COLO829 (cell line): ENCODE measurements around the gene EIF4A3.
A peak's percentile ranks its signal among the peaks of the same experiment; 100 is the strongest.
"Not testable (repeated sequence)": the region's sequence is repeated elsewhere in the genome, so short reads cannot be mapped to it uniquely, and the experiment has no call there.

Source experiments
- DNase-seq: peaks from one replicate; pipeline ENCODE4 v3.0.0; 2012; ENCODE audit warnings: low spot score

Gene EIF4A3

DNA sequence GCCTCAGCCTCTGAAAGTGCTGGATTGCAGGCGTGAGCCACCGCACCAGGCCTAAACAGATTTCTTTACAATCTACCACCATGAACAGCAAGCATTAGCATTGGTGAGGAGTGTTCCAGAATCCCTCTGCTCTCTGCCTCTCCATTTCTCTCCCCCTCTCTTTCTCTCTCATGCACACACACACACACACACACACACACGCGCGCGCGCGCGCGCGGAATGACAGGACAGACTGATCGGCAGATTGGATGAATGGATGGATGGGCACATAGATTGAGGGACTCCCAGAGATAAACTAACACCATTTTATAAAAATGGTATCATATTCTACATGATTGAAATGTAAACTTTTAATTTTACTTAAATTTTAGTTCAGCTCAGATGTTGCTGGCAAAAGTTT is 26.2 kb upstream of the EIF4A3 start:
- DNase-seq: no peak

DNA sequence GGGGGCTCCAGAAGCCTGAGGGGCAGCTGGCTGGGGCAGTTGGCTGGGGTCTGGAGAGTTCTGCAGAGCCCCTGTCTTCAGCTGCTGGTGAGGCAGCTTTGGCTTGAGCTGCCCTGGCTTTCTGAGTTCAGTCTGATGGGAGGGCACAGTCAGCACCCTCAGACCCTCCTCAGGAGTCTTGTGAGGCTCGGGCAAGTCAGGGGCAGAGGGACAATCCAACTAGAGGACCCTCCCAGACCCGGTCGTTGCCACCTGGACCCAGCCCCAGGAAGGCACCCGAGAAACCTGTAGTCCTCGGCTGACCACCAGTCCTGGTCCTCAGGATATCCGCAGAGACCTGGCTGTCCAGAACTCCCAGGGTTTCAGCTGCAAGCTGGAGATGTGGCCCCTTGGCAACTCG is 24.8 kb upstream of the EIF4A3 start:
- DNase-seq: no peak

DNA sequence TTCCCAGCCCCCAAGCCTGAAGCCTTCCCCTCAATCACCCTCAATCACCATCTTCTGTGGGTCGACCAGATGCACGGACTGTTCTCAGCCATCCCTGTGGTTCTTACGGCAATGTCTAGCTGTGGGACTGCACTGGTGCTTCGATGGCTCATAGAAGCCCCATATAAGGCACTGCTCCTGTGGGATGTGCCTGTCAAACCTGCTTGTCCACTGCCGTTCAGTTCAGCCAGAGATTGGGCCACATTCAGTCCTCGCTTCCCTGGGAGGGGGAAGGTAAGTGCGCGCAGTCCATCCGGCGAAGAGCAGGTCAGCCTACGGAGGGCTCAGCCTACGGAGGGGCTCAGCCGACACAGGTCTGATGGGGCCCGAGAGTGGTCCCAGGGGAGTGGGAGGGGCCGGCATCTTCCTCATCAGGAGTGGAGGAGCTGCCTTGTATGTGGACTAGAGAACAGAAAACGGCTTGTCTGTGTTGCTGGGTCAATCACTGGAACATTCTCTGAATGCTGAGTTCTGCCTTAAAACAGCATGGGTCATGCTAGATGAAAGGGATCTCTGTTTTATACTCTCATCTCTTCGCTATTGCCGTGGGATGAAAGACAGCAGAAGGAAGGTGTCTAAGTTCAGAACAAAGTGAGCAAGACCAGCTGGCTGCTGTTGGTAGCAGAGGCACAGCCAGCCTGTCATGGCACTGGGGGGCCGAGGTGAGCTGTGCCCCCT is 23.0 kb upstream of the EIF4A3 start, which contains the start of gene CARD14:
CARD14 (plus strand) TSS at position 247 of the 717 bp plus-strand sequence. CDS start 11,409 bp downstream, outside the sequence.
- DNase-seq: peak; percentile 93

DNA sequence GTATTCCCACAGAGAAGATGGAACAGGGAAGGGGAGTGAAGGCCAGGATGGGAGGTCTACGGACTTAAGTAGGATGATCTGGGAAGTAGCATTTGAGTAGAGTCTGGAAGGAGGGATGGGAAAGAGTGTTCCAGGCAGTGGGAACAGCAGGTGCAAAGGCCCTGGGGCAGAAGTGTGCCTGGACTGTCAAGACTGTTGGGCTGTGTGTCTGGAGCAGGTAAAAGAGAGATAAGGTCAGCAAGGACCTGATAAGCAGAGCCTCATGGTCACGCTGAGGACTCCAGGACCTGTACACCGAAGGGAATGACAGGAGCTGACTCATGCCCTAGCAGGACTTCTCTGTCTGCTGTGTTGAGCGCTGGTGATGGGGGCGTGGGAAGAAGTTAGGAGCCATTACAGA is 22.2 kb upstream of the EIF4A3 start:
- no peak for DNase-seq

DNA sequence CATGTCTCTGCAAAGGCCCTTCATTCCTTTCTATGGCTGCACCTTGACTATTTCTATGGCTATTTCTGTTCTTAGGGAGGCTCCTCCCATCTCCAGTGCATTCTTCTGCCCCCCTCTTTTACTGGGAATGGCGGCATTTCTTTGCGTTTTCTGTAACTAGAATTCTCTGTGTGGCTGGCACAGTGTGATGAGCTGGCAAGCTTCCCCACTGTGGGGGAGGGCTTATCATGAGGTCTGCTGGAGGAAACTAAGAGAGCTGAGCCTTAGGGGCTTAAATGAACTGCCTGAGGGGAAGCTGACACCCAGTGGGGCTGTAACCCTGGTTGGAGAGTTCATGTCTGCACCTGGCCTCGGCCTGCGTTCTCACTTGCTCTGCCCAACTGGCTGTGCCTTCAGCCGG is 21.4 kb upstream of the EIF4A3 start:
- no peak for DNase-seq

DNA sequence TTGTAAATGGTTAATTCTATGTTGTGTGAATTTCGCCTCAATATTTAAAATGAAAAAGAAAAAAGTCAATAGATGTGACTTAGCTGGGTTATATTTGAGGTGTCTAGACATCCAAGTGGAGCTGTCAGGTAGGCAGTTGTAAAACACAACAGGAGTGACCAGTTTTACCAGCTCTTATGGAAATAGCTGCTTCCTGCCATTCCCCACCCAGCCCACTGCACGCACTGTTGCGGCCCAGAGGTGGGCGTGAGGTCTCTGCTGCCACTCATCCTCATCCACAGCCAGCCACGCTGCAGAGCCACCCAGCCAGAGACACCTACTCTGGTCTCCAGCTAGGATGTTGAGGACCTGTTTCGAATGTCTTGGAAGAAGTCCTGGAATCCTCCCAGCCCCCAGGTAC is 19.5 kb upstream of the EIF4A3 start:
- no peak for DNase-seq

DNA sequence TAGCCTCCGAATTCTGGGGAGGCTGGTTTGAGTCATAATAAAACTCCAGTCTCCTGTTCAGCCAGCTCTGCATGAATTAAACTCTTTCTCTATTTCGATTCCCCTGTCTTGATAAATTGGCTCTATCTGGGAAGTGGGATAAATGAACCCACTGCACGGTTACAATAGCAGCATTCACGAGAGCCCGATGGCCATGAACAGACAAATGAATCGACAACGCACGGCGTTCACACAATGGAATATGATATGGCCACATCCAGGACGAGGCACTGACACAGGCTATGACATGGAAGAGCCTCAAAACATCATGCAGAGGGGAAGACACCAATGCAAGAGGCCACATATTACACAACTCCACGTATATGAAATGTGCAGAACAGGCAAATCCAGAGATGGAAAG is 17.3 kb upstream of the EIF4A3 start:
- peak; percentile 52 for DNase-seq

DNA sequence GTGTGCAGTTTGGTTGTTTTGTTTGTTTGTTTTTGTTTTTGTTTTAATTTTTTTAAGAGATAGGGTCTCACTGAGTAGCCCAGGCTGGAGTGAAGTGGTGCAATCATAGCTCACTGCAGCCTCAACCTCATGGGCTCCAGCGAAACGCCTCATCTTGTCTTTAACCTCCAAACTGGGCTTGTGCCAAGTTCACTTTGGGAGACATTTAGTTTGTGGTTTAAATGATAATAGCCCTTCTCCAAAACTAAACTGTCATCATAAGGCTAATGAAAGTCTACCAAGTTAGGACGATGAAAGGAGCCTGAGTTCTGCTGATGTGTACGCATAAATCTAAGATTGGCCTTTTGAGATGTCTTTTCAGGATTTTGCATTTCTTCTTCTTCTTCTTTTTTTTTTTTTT is 16.4 kb upstream of the EIF4A3 start:
- DNase-seq: no peak

DNA sequence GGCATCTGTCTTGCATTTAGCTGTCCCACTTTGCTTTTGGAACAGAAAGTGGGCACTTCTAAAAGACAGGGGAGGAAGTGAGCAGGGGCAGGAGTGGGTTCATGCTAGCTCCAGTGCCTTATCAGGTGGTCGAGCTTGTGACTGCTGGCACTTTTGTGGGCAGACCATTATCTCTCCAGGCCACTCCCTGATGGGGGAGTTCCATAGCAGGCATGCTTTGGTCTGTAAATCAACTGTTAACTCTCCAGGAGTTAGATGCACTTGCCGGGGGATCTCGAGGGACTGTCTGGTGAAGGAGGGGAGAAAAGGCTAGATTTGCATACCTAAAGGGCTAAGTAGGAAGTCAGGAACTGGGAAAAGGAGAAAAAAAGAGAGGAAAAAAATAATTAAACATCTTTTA is 13.6 kb upstream of the EIF4A3 start:
- no peak for DNase-seq

DNA sequence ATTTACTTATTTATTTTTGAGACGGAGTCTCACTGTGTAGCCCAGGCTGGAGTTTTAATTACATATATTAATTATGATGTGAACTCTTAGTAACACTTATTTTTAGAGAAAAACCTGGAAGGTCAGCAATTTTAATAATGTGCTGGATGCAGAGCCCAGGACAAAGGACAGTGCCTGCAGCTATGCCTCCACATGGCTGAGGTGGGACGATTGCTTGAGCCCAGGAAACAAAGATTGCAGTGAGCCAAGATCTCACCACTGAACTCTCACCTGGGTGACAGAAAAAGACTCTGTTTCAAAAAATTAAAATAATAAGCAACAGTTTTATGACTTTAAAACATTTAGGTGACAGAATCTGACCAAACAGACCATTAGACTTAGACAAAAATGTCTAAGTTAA is 11.9 kb upstream of the EIF4A3 start:
- DNase-seq: no peak

DNA sequence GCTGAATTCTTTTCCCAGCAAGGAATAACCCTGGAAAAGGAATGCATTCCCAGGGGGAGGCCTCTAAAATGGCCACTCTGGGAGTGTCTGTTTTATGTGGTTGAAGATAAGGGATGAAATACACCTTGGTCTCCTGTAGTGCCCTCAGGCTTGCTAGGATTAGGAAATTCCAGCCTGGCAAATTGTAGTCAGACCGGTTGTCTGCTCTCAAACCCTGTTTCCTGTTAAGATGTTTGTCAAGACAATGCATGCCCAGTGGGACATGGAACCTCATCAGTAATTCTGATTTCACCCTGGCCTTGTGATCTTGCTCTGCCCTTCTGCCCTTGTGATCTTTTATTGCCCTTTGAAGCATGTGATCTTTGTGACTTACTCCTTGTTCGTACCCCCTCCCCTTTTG is 8.7 kb upstream of the EIF4A3 start:
- not testable (repeated sequence) for DNase-seq

DNA sequence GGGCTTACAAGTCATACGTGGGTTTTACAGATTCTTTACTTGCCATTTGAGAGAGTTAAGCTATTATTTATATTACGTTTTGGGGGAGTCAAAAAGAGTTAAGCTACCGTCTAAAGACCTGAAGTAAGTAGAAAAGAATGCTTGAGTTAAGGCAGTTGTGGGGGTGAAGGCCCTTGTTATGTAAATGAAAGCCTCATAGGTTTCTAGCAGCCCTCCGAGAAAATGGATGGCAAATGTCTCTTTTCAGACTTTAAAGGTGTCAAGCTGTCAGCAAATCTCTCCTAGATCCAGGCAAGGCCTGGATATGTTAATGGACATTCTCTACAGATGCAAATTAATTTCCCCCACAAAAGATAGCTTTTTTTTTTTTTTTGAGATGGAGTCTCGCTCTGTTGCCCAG is 7.2 kb upstream of the EIF4A3 start:
- no peak for DNase-seq

DNA sequence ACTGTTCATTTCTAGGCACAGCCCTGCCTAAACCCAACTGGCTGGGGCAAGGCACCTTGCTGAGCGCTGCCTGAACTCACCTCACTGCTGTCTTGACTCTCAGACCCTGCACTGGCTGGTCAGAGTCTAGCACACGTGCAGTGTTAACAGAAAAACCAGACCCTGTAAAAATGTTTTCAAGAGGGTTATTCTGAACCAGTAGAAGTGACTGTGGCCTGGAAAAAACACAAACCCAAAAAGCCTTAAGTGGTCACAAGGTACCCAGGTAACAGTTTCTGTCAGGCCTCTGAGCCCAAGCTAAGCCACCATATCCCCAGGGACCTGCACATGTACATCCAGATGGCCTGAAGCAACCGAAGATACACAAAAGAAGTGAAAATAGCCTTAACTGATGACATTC is 6.1 kb upstream of the EIF4A3 start:
- DNase-seq: no peak

DNA sequence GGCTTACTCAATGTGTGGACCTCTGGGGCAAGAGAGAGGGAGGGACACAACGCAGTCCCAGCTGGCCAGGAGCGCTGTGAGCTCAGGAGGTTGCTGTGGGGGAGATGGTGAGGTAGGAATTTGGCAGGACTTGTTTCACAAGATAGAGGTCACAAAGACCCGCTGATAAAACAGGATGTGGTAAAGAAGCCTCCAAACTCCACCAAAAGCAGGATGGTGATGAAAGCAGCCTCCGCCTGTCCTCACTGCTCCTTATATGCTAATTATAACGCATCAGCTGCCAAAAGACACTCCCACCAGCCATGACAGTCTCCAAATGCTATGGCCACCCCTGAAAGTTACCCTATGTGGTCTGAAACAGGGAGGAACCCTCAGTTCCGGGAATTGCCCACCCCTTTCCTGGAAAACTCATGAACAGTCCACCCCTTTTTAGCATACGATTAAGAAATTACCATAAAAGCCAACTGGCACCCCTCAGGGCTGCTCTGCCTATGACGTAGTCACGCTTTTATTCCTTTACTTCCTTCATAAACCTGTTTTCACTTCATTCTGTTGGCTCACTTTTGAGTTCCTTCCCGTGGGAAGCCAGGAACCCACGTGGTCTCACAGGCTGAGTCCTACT is 5.3 kb upstream of the EIF4A3 start:
- no peak for DNase-seq

DNA sequence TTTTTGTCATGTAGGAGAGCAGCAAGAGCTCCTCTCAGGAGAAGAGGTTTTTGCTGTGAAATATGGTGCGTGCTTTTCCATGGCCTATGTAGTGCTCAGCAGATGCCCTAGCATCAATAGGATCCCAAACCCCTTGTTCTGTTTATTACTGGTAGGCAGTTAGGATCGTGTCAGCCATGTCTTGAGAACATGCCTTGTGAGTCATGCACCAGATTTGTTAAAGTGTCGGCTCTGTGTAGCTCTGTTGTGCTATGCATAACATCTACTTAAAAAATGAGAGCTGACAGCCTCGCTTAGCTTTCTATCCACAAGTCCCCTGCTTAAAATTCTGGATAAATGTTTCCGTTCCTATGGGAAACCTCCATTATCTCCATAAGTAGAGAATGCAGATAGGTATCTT is 4.4 kb upstream of the EIF4A3 start:
- DNase-seq: no peak

DNA sequence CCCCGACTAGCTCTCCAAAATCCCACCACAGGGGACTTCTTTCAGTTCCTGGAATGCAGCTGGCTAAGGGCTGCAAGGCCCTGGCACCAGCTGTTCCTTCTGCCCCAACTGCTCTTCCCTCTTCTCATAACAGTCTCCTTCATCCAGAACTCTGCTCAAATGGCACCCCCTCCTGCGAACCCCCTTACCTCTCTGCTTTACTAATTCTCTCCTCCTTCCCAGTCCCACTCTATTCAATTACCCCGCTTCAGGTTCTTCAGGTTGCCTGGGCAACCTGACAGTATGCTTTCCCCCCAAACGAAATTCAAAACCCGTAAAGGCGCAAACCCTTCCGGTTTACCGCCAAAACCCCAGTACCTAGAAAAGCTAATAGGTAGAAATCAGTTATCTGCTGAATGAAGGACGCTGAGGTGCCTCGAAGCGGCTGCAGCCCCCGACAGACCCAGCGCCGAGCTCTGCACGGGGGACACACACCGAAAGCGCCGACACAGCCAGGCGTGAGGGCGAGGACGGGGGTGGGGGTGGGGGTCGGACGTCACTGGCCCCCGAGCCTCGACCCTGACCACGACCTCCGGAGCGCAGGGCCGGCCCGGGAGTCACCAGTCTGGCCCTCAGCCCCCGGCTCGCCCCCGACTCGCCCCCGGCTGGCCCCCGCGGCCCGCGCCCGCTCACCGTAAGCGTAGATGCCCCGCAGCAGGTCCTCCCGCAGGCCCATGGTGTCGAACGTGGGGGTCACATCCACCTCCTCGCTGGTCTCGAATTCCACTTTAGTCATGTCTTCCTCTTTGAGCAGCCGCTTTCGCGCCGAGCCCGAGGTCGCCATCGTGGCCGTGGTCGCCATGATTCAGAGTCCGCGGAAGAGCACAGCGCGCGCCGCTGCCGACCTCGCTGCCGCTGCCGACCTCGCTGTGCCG is 550 bp downstream of the EIF4A3 start:
- no peak for DNase-seq

DNA sequence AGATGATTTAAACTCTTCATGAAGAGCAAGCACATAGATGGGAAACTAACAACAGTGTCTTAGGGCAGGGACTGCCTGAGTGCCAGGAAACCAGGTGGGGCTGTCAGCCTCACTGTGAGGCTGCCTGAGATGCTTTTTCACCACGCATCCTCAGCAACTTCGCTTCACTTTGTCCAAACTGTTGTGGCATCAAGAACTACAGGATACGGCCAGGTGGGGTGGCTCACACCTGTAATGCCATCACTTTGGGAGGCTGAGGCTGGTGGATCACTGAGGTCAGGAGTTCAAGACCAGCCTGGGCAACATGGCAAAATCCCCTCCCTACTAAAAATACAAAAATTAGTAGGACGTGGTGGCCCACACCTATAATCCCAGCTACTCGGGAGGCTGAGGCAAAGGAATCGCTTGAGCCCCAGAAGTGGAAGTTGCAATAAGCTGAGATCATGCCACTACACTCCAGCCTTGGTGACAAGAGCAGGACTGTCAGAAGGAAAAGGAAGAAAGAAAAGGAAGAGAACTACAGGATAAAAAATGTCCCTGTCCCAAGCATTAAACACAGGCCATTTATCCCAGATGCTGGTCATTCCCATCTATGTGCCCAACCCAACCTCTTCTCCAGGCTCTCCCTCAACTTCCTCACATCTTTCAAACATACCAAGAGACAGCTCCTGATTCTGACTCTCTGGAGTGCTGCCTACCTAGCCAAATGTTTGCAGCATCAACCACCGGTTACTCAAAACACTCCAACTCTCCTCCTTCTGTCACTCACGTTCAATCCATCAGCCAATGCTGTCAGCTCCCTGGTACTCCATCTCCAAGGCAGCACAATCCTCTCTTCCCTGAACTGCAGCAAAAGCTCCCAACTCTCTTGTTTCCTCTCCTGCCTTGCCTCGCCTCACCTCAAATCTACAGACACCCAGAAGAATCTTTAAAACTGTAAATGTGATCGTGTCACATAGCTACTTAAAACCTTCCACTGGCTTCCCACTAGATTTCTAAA is 1.6 kb downstream of the EIF4A3 start:
- no peak for DNase-seq

DNA sequence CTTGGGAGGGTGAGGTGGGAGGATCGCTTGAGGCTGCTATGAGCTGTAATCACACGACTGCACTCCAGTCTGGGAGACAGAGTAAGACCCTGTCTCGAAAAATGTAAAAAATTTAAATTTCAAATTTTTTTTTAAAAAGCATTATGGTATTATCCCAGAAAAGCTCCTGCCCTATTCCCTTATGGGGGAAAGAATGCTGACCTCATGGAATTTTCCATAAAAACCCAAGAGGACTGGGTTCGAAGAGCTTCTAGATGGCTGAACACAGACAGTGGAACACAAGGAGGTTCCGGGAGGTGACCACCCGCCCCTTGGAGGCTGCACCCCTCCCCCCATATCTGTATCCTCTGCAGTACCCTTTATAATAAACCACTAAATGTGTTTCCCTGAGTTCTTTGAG is 4.0 kb downstream of the EIF4A3 start:
- no peak for DNase-seq

DNA sequence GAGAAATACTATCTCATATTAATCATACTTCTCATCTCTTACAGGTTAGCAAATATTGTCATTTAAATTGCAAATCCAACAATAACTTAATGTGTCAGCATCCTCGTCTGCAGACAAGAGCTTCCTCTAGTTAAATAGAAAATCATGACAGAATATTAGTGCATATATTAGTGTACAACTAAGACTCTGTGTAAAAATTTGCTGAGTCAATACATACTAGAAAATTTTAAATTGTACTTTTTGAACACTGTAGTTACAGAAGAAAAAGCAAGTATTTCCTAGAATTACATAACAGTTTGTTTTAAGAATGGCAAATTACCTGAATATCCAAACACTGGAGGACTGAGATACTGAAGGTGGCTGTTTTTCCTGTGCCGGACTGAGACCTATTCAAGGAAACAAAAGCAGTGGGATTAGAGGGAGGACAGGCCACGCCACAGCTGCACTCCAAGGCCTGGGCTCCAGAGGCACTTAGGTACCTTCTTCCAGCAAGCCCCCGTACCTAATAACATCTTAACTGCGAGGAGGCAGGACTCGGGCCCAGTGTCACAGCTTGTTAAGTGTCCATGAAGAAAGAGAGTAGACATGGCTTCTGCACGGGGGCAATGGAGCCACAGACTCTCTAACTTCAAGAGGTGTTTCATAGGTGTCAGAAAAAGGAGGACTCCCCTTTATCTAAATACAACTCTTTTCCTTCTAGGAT is 5.3 kb downstream of the EIF4A3 start:
- no peak for DNase-seq

DNA sequence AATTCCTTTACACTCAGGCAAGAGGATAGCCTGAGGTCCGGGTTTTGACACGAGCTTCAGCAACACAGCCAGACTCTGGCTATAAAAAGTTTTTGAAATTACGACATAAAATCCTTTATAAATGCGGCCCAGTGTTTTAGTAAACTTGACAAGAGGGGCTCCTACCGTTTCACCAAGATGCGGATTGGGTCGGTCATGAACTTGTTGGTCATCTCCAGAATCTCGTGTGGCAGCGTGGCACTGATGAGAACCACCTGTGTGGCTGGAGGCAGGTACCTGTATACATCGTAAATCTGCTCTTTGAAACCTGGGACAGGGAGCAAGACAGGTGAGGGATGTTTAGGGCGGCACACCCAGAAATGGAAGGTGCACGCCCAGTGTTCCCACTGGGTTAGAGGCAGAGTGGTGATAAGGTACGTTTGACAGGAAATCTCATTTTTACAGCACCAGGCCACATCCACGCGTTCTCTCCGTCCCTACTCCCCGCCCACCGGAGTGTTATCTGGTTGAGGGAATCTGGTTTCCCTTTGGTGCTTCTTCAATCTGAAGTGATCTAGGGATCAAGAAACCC is 8.0 kb downstream of the EIF4A3 start:
- no peak for DNase-seq

DNA sequence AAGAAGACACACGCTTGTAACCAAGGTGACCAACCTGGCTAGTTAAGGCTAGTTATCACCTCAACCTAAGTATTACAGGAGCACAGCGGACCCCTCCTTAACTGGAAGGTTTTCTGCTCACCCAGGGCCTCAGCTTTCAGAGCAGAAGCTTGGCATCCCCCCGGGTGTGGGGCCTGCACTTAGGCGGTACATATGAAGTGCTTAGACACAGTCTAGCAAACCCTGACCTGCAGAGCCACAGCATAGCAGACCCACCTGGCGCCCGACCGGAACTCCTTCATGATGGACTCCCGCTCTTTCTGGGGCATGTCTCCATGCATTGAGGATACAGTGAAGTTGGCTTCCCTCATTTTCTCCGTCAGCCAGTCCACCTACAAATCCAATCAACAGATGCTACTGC is 9.8 kb downstream of the EIF4A3 start:
- no peak for DNase-seq
